Measurements from ENCODE around the gene XPR1.

XPR1 gene

DNA sequence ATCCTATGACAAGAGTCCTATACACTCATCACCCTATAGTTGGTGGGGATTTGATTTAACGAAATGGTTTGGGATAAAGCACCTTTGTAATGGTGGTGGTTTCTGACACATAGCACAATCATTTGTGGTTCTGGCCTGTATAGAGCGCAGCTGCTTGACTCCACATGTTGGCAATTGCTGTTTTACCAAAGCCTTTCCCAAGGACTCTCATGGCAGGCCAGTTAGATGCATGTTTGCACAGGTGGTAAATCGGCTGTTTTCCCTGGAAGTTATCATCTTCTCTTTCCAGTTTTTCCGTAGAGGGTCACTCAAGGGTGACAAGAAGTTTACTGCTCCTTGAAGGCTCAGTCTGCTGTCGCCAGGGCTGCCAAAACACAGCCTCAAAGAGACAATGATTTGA, 17.1 kb upstream of the XPR1 start:
- Histone ChIP-seq H3K4me3 (ENCODE audit: low read length) (no peak overlapping the region), H3K4me2 (ENCODE audit: low read length) (no peak overlapping the region), H3K36me3 (replicated peaks; ENCODE audit: low read depth, low read length) (no peaks in the 10 kb centered on the region), H4K20me1 (ENCODE audit: insufficient read depth, low read length) (no peaks in the 10 kb centered on the region), H2AFZ (ENCODE audit: low read depth, low read length) (no peak overlapping the region), H3K79me2 (ENCODE audit: low read length) (no peaks in the 10 kb centered on the region), H3K27me3 (ENCODE audit: low read depth, low read length) (no peaks in the 10 kb centered on the region), H3K4me1 (ENCODE audit: low read length) (no peaks in the 10 kb centered on the region), H3K27ac (ENCODE audit: low read length) (no peak overlapping the region), H3K9me3 (ENCODE audit: insufficient read depth, low read length) (no peaks in the 10 kb centered on the region), H3K9ac (ENCODE audit: low read length) (no peak overlapping the region)
- TF ChIP-seq EZH2phosphoT487 (IDR thresholded peaks at IDR 0.05; ENCODE audit: low read depth) = no peak
- TF ChIP-seq, protein P1, sequence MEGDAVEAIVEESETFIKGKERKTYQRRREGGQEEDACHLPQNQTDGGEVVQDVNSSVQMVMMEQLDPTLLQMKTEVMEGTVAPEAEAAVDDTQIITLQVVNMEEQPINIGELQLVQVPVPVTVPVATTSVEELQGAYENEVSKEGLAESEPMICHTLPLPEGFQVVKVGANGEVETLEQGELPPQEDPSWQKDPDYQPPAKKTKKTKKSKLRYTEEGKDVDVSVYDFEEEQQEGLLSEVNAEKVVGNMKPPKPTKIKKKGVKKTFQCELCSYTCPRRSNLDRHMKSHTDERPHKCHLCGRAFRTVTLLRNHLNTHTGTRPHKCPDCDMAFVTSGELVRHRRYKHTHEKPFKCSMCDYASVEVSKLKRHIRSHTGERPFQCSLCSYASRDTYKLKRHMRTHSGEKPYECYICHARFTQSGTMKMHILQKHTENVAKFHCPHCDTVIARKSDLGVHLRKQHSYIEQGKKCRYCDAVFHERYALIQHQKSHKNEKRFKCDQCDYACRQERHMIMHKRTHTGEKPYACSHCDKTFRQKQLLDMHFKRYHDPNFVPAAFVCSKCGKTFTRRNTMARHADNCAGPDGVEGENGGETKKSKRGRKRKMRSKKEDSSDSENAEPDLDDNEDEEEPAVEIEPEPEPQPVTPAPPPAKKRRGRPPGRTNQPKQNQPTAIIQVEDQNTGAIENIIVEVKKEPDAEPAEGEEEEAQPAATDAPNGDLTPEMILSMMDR (IDR thresholded peaks at IDR 0.05; ENCODE audit: low read depth, low read length) = no peak

DNA sequence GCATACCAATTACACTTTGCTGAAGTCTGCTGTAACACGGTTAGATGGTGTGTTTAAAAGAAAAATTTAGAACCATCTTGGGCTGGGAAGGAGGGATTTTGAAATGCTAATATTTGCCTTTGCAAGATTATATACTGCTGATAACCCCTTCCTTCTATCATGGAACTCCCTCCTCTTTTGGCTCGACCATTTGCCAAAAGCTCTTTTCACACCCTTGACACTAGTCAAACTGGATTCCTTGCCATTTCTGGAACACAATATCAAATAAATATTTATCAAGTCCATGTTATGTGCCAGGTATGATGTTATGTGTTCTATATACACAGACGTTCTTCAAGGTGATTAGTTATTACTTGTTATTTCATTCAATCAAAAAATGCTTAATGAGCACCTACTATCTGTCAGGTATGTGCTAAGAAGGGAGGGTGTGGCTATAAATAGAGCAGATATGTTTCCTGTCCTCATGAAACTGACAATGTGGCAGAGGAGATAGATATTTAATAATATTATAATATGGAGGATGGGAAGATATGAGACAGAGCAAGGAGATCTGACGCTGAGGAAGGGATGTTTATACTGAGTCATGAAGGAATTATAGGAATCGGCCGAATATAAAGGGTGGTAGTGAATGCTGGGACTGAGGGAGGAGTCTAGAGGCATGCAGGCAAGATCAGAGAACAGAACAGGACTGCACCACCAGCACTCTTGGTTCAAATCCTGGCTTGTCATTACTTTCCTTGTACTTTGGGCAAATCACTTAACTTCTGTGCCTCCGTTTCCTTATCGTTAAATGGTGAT, 16.1 kb upstream of the XPR1 start:
- H2AFZ ChIP-seq (ENCODE audit: low read depth, low read length) = no peak overlapping the region

GRCh38 chr1:180616439-180616838, 15.4 kb upstream of the XPR1 start:
- H3K27me3 ChIP-seq (ENCODE audit: low read depth, low read length) = no peaks in the 10 kb centered on the region
- H4K20me1 ChIP-seq (ENCODE audit: insufficient read depth, low read length) = no peaks in the 10 kb centered on the region
- no peaks in the 10 kb centered on the region for H3K36me3 ChIP-seq (replicated peaks; ENCODE audit: low read depth, low read length)
- TF ChIP-seq, protein P1 (IDR thresholded peaks at IDR 0.05; ENCODE audit: low read depth, low read length) = no peak
- no peak for TF ChIP-seq EZH2phosphoT487 (IDR thresholded peaks at IDR 0.05; ENCODE audit: low read depth)
- no peaks in the 10 kb centered on the region for H3K9me3 ChIP-seq (ENCODE audit: insufficient read depth, low read length)
- no peaks in the 10 kb centered on the region for H3K4me1 ChIP-seq (ENCODE audit: low read length)
- no peak overlapping the region for H2AFZ ChIP-seq (ENCODE audit: low read depth, low read length)
- H3K9ac ChIP-seq (ENCODE audit: low read length) = no peak overlapping the region
- H3K79me2 ChIP-seq (ENCODE audit: low read length) = no peaks in the 10 kb centered on the region
- no peak overlapping the region for H3K27ac ChIP-seq (ENCODE audit: low read length)
- H3K4me2 ChIP-seq (ENCODE audit: low read length) = no peak overlapping the region
- H3K4me3 ChIP-seq (ENCODE audit: low read length) = no peak overlapping the region

More for the DNA sequence above, 16.1 kb upstream of the XPR1 start:
- Histone ChIP-seq H3K9ac (ENCODE audit: low read length) (no peak overlapping the region), H4K20me1 (ENCODE audit: insufficient read depth, low read length) (no peaks in the 10 kb centered on the region), H3K36me3 (replicated peaks; ENCODE audit: low read depth, low read length) (no peaks in the 10 kb centered on the region), H3K9me3 (ENCODE audit: insufficient read depth, low read length) (no peaks in the 10 kb centered on the region), H3K4me1 (ENCODE audit: low read length) (no peaks in the 10 kb centered on the region), H3K27ac (ENCODE audit: low read length) (no peak overlapping the region), H3K27me3 (ENCODE audit: low read depth, low read length) (no peaks in the 10 kb centered on the region), H3K4me2 (ENCODE audit: low read length) (no peak overlapping the region), H3K79me2 (ENCODE audit: low read length) (no peaks in the 10 kb centered on the region), H3K4me3 (ENCODE audit: low read length) (no peak overlapping the region)
- TF ChIP-seq, protein P1 (IDR thresholded peaks at IDR 0.05; ENCODE audit: low read depth, low read length) = no peak
- no peak for TF ChIP-seq EZH2phosphoT487 (IDR thresholded peaks at IDR 0.05; ENCODE audit: low read depth)

GRCh38 chr1:180617774-180618395, 13.9 kb upstream of the XPR1 start:
- H4K20me1 ChIP-seq (ENCODE audit: insufficient read depth, low read length) = no peaks in the 10 kb centered on the region

More at GRCh38 chr1:180617774-180618395, 13.9 kb upstream of the XPR1 start:
- Histone ChIP-seq H3K79me2 (ENCODE audit: low read length) (no peaks in the 10 kb centered on the region), H3K27me3 (ENCODE audit: low read depth, low read length) (no peaks in the 10 kb centered on the region), H3K4me1 (ENCODE audit: low read length) (no peaks in the 10 kb centered on the region), H3K9me3 (ENCODE audit: insufficient read depth, low read length) (no peaks in the 10 kb centered on the region), H3K9ac (ENCODE audit: low read length) (no peak overlapping the region), H3K4me2 (ENCODE audit: low read length) (no peak overlapping the region), H3K36me3 (replicated peaks; ENCODE audit: low read depth, low read length) (no peaks in the 10 kb centered on the region), H3K4me3 (ENCODE audit: low read length) (no peak overlapping the region), H2AFZ (ENCODE audit: low read depth, low read length) (no peak overlapping the region), H3K27ac (ENCODE audit: low read length) (no peak overlapping the region)
- TF ChIP-seq, protein P1 (IDR thresholded peaks at IDR 0.05; ENCODE audit: low read depth, low read length) = no peak
- no peak for TF ChIP-seq EZH2phosphoT487 (IDR thresholded peaks at IDR 0.05; ENCODE audit: low read depth)
